CD14-positive monocyte (primary cell): Measurements from ENCODE around the gene PLEK2. TPM values are rescaled to one million over a fixed set of nuclear protein-coding genes. Genes with fewer than 3 reads are reported as not detected.

Experiments used
- DNase-seq, 3 donors: peaks; one replicate each; pipeline ENCODE4 v3.0.0-alpha.2; 2011 to 2022
- H2AFZ ChIP-seq: 2 replicates; pipeline ENCODE4 v1.6.0; 2012; ENCODE audit warnings: mild to moderate bottlenecking, low read depth, low read length, inconsistent platforms; ENCODE audit not compliant: insufficient read depth, poor library complexity, severe bottlenecking
- H3K27ac ChIP-seq, 2 donors: 1 replicate in 1 of 2; 2 replicates in 1 of 2; pipeline ENCODE4 v1.5.1; 2012 to 2013; ENCODE audit warnings: low read length in 2 of 2, control low read depth in 1 of 2, inconsistent platforms in 1 of 2, low read depth in 1 of 2, mild to moderate bottlenecking in 1 of 2
- H3K27me3 ChIP-seq, 2 donors: one replicate each; pipeline versions ENCODE4 v1.6.0 to v1.6.1; 2011 to 2013; ENCODE audit warnings: low read length in 2 of 2; ENCODE audit not compliant: control insufficient read depth in 2 of 2, insufficient read depth in 2 of 2
- H3K36me3 ChIP-seq, 2 donors: replicated peaks in 1 of 2; 1 replicate in 1 of 2; 2 replicates in 1 of 2; pipeline versions ENCODE4 v1.5.1 to v1.6.1; 2012 to 2013; ENCODE audit warnings: low read length in 2 of 2, control low read depth in 1 of 2, inconsistent platforms in 1 of 2, mild to moderate bottlenecking in 1 of 2; ENCODE audit not compliant: insufficient read depth in 2 of 2, control insufficient read depth in 1 of 2
- H3K4me1 ChIP-seq, 2 donors: 1 replicate in 1 of 2; 2 replicates in 1 of 2; pipeline versions ENCODE4 v1.5.1 to v1.6.1; 2012 to 2013; ENCODE audit warnings: low read length in 2 of 2, control low read depth in 1 of 2, inconsistent platforms in 1 of 2, mild to moderate bottlenecking in 1 of 2, moderate library complexity in 1 of 2; ENCODE audit not compliant: insufficient read depth in 2 of 2, control insufficient read depth in 1 of 2
- H3K4me2 ChIP-seq: replicated peaks from 2 replicates; pipeline ENCODE3; 2012; ENCODE audit warnings: low read length, moderate library complexity, mild to moderate bottlenecking; ENCODE audit not compliant: poor library complexity, severe bottlenecking; ENCODE audit errors: extremely low read depth
- H3K4me3 ChIP-seq, 3 experiments: fragments of 200-600 bp in 1 of 3; sonication (generic) in 1 of 3; replicated peaks in 1 of 3; 1 replicate in 2 of 3; 2 replicates in 1 of 3; pipeline ENCODE4 v1.5.1; 2011 to 2013; ENCODE audit warnings: low read length in 3 of 3, mild to moderate bottlenecking in 3 of 3, control low read depth in 2 of 3, low read depth in 2 of 3, inconsistent platforms in 1 of 3, moderate library complexity in 1 of 3
- H3K79me2 ChIP-seq: 2 replicates; pipeline ENCODE4 v1.6.0; 2012; ENCODE audit warnings: mild to moderate bottlenecking, control low read depth, inconsistent platforms, low read length, moderate library complexity; ENCODE audit not compliant: insufficient read depth
- H3K9ac ChIP-seq: 2 replicates; pipeline ENCODE4 v1.6.0; 2017; ENCODE audit warnings: low read length, mild to moderate bottlenecking; ENCODE audit not compliant: insufficient read depth, poor library complexity, severe bottlenecking
- H3K9me3 ChIP-seq, 2 donors: replicated peaks in 1 of 2; 1 replicate in 1 of 2; 2 replicates in 1 of 2; pipeline versions ENCODE4 v1.5.1 to v1.6.1; 2012 to 2013; ENCODE audit warnings: low read length in 2 of 2, control low read depth in 1 of 2; ENCODE audit not compliant: control insufficient read depth in 1 of 2, insufficient read depth in 1 of 2
- H4K20me1 ChIP-seq: 2 replicates; pipeline ENCODE4 v1.6.0; 2012; ENCODE audit warnings: mild to moderate bottlenecking, low read length, control low read depth, moderate library complexity; ENCODE audit not compliant: insufficient read depth
- H3K27ac Mint-ChIP-seq, 7 donors: one replicate each; pipeline ENCODE4 v1.8.0; 2020; ENCODE audit warnings: mild to moderate bottlenecking in 7 of 7, mixed read lengths in 7 of 7, moderate library complexity in 6 of 7, inconsistent platforms in 2 of 7
- H3K27me3 Mint-ChIP-seq, 3 donors: one replicate each; pipeline ENCODE4 v1.8.0; 2021 to 2022; ENCODE audit warnings: low read depth in 3 of 3, mild to moderate bottlenecking in 3 of 3, mixed read lengths in 3 of 3, moderate library complexity in 3 of 3, inconsistent platforms in 1 of 3
- H3K36me3 Mint-ChIP-seq, 2 donors: one replicate each; pipeline ENCODE4 v1.8.0; 2020; ENCODE audit warnings: mixed read lengths in 2 of 2, inconsistent platforms in 1 of 2, mild to moderate bottlenecking in 1 of 2
- H3K4me1 Mint-ChIP-seq: one replicate; pipeline ENCODE4 v1.8.0; 2020; ENCODE audit warnings: mild to moderate bottlenecking, mixed read lengths
- H3K4me3 Mint-ChIP-seq, 2 donors: one replicate each; pipeline ENCODE4 v1.8.0; 2020; ENCODE audit warnings: mild to moderate bottlenecking in 2 of 2, mixed read lengths in 2 of 2, moderate library complexity in 1 of 2
- H3K9me3 Mint-ChIP-seq, 7 donors: one replicate each; pipeline ENCODE4 v1.8.0; 2020 to 2022; ENCODE audit warnings: mixed read lengths in 7 of 7, mild to moderate bottlenecking in 6 of 7, moderate library complexity in 6 of 7, inconsistent platforms in 2 of 7
- CTCF ChIP-seq: fragments of 200-600 bp; IDR thresholded peaks from one replicate; pipeline ENCODE4 v1.8.0; 2022; ENCODE audit warnings: antibody characterized with exemption, mild to moderate bottlenecking
- WGBS: methylation state at CpG from one replicate; pipeline ENCODE4 v1.1.5; 2013; ENCODE audit warnings: missing lambda C conversion rate; ENCODE audit not compliant: insufficient coverage; 5-methylcytosine and 5-hydroxymethylcytosine counted together
- intact Hi-C, 2 donors: fragments of 100-400 bp; cut with micrococcal nuclease; formaldehyde crosslinking; loops; one replicate each; pipeline versions ENCODE4 v1.15.0 to v1.15.1; 2023
- polyA plus RNA-seq, 3 donors: library from polyadenylated mRNA; depleted of rRNA in 1 of 3; unstranded in 2 of 3; stranded (reverse) in 1 of 3; fragments of 300-500 nt in 2 of 3; fragments of >200 nt in 1 of 3; fragmentation: Illumina TruSeq in 2 of 3; gene quantifications; 1 replicate in 2 of 3; 2 replicates in 1 of 3; pipeline ENCODE4 v1.2.3, GENCODE V29; 2012 to 2021

PLEK2 gene
- polyA plus RNA-seq, 3 donors = 0.20 TPM; not detected in 2

- Mint-ChIP-seq H3K9me3 (no peaks in the 10 kb centered on the region), H3K27me3 (peaks cover 18 to 42% (median 33%) of the 10 kb centered on the region in 3 donors), H3K27ac (no peak overlapping the region), H3K4me1 (peaks cover 14% of the 10 kb centered on the region), H3K4me3 (no peak overlapping the region), H3K36me3 (no peaks in the 10 kb centered on the region)
- Histone ChIP-seq H3K79me2 (no peaks in the 10 kb centered on the region), H3K4me3 (no peak overlapping the region), H3K4me2 (no peak overlapping the region), H3K27ac (no peak overlapping the region), H3K36me3 (no peaks in the 10 kb centered on the region), H3K9me3 (no peaks in the 10 kb centered on the region), H3K27me3 (peaks cover 6 to 17% of the 10 kb centered on the region in 2 donors), H3K9ac (no peak overlapping the region), H2AFZ (no peak overlapping the region), H4K20me1 (no peaks in the 10 kb centered on the region), H3K4me1 (peaks cover 5 to 9% of the 10 kb centered on the region in 2 donors)
- intact Hi-C loops = loop anchor here (5.0 to 10.0 kb wide), 3 partner anchors 147 to 279 kb away; partner anchors contain the start of gene RDH12 (in 1 of the 2)
- DNase-seq = no peak
- no peak for TF ChIP-seq CTCF
- 93% methylated on average over 3 of the region's 4 CpGs for WGBS
Observed at GRCh38 chr14:67425608-67426007, 13.6 kb upstream of the PLEK2 start.

- H3K9me3 Mint-ChIP-seq = no peaks in the 10 kb centered on the region
- intact Hi-C loops = loop anchor here in 1 of 2 donors (10.0 kb wide), 1 partner anchor 280 kb away; the partner anchor contains the start of gene RDH12
- H3K79me2 ChIP-seq = no peaks in the 10 kb centered on the region
- H3K27ac Mint-ChIP-seq = peak overlapping the region in 1 of 7 donors; percentile 58
- no CpG with 5 or more reads among the region's 3 CpGs for WGBS
- H3K9ac ChIP-seq = no peak overlapping the region
- no peaks in the 10 kb centered on the region for H3K36me3 Mint-ChIP-seq
- no peak overlapping the region for H3K4me3 ChIP-seq
- no peak overlapping the region for H3K27ac ChIP-seq
- H4K20me1 ChIP-seq = no peaks in the 10 kb centered on the region
- TF ChIP-seq CTCF = no peak
- peaks cover 5 to 9% of the 10 kb centered on the region in 2 donors for H3K4me1 ChIP-seq
- no peaks in the 10 kb centered on the region for H3K9me3 ChIP-seq
- no peak for DNase-seq
- peaks cover 18 to 44% (median 38%) of the 10 kb centered on the region in 3 donors for H3K27me3 Mint-ChIP-seq
- H3K27me3 ChIP-seq = peaks cover 6 to 17% of the 10 kb centered on the region in 2 donors
- H3K36me3 ChIP-seq = no peaks in the 10 kb centered on the region
- H3K4me1 Mint-ChIP-seq = peaks cover 14% of the 10 kb centered on the region
- H3K4me2 ChIP-seq = no peak overlapping the region
- no peak overlapping the region for H2AFZ ChIP-seq
- peak overlapping the region in 1 of 2 donors; percentile 63 for H3K4me3 Mint-ChIP-seq
Observed at GRCh38 chr14:67424539-67424938, 12.6 kb upstream of the PLEK2 start.
